Measurements from ENCODE around the gene FASTK.

FASTK gene

DNA sequence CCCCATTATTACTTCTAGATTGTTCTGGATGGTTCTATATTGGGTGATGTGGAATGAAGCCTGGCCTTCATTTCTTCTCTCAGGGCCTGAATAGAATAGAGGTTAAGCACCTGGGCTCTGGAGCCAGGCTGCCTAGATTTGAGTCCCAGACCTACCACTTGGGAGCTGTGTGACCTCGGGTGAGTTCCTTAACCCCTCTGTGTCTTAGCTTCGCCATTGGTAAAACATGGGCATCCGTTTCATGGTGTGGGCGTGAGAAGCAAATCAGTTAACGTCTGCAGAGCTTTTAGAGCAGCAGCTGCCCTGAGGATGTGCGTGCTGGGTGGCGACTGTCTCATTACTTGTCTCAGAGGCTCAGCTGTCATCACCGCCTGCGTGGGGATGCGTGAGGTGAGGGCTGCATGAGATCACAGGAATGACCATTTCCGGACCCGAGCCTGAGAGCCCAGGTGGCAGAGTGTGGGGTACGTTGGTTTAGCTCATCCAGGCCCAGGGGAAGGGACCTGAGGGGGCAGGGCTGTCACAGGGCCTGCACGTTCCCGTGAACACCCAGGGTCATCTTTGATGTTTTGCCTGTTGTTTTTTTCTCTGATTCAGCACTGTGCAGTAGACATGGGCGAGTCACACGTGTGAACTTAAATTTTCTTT lies 15.3 kb upstream of the FASTK start:
- no peak for DNase-seq (ENCODE audit: low read depth in 3 of 3)

DNA sequence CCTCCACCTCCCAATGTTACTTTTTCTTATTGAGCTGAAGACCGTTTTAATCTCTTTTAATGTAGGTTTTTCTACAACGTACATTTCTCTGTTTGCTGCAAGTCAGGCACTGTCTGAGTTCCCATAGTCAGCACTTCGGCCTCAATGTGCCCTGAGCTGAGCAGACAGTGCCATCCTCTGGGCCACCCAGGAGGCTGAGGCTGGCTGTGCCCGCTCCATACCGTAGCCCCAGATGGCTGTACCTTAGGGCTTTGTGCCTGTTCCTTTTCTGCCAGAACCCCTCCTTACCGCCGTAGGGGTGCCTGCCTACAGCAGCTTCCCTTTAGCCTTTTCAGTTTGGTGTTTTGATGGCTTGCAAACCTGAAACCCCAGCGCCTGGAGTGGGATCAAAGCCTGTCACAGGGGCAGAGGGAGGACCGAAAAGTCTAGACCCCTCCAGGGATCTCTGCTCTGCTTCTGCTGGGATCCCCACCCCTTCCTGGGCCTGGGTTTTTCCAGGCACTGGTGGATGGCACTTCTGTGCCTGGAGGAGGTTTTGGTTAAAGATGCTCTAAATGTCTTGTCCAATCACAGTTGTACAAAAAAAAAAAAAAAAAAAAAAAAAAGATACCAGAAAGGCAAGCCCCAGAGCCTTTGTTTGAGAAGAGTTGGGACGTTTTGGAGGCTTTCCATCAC lies 14.7 kb upstream of the FASTK start:
- DNase-seq (ENCODE audit: low read depth in 3 of 3): no peak

DNA sequence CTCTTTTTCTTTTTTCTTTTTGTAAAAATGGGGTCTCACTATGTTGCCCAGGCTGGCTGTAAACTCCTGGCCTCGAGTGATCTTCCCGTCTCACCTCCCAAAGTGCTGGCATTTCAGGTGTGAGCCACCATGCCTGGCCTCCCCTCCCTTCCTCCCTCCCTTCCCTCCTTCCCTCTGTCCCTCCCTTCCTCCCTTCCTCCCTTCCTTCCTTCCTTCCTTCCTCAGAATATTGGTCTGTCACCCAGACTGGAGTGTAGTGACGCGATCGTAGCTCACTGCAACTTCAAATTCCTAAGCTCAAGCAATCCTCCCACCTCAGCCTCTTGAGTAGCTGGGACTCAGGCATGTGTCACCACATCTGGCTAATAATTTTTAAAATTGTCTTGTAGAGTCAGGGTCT lies 14.1 kb upstream of the FASTK start:
- no peak for DNase-seq (ENCODE audit: low read depth in 3 of 3)

DNA sequence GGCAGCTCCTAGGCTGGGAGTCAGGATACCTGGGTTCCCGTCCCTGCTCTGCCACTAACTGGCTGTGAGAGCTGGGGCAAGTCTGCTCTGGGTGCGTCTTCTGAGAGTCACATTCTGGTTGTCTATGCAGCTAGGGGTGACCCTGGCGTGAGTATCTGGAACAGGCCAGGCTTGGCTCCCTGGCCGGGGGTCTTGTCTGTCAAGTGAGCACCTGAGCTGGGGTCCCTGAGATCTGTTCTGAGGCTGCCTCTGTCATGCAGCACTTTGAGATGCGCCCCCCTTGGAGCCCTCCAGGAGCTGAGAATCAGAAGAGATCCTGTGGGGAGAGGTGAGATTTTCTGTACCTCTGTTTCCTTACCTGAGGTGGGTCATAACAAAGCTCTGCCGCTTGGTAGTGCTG lies 13.1 kb upstream of the FASTK start:
- no peak for DNase-seq (ENCODE audit: low read depth in 3 of 3)

DNA sequence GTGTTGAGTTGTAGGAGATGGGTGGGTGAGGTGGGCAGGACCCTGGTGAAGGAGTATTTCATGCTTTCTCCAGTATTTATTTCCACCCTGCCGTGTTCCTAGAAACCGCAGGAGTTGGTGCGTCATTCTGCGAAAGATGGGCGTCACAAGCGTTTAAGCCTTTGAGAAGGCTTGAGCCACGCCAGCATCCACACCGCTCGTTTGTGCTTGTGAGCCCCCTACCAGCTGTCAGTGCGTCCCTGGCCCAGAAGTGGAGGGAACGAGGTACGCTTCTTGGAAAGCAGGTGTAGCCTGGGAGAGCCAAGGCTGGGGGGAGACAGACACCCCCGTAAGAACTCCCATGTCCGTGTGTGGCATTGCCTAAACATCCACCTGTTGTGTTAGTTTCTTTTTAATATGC lies 11.4 kb upstream of the FASTK start:
- no peak for DNase-seq (ENCODE audit: low read depth in 3 of 3)

DNA sequence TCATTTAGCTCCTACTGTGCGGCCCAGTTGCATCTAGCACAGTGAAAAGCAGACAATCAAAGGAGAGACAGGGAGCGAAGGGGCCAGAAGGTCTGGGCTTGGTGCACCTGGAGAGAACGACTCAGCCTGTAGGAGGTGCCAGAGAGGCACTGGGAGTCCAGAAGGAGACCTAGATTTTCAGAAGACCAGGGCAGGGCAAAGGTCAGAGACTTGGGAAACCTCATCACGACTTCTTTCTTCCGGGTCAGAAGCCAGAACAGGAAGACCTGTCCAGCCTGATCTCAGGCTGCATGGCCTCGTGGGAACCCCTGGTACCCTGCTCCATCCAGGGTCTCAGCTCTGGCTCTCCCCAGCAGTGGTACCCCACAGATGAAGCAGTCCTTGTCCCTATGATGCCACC lies 10.8 kb upstream of the FASTK start:
- no peak for DNase-seq (ENCODE audit: low read depth in 3 of 3)

DNA sequence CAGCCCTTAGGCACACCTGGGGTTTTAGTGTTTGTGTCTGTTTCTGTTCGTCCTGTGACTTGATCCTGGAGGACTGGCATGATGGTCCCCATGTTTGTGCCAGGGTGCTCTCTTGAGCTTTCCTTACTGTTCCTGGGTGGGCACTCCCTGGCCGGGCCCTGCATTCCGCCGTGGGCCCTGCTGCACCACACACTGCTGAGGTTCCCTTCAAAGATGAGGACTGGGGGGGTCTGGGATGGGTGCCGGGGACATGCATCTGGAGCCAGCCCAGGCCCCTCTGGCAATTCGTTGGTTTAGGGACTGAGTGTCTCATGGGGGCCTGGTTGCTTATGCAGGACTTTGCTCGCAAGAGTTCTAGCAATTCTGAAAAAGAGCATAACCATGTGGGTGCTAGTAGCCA lies 10.4 kb upstream of the FASTK start:
- DNase-seq (ENCODE audit: low read depth in 3 of 3): no peak

DNA sequence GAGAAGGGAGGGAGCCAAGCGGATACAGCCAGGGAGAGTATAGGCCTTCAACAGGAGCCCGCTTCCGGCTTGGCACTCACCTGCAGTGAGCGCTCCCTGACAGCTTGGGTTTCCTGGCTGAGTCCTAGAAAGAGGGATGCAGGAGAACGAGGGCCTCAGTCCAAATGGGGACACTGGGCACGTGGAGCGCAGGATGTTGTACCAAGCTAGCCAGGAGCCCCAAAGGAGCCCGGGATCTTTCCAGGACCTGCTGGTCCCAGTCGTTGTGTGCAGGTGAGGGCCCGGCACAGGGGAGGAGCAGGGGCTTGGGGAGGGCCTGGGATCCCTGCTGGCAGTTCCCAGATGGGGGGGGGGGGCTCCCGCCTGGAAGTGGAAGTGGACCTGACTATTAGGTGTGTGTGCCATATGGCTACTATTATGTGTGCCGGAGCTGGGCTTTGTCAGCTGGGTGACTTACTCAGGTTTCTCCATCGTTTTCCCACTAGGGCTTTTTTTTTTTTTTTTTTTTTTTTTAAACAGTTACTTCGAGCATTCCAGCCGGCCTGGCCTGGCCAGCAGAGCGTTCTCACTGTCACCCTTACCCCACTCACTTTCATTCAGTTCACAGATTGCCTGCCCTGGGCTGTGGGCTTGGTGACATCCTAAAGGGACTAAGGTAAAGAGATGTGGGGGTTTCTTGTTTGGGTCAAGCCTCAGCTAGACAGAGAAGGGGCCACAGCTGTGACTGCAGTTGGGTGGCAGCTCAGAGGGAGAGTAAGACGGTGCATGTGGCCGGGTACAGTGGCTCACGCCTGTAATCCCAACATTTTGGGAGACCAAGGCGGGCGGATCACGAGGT lies 9.5 kb upstream of the FASTK start:
- DNase-seq (ENCODE audit: low read depth in 3 of 3): no peak

DNA sequence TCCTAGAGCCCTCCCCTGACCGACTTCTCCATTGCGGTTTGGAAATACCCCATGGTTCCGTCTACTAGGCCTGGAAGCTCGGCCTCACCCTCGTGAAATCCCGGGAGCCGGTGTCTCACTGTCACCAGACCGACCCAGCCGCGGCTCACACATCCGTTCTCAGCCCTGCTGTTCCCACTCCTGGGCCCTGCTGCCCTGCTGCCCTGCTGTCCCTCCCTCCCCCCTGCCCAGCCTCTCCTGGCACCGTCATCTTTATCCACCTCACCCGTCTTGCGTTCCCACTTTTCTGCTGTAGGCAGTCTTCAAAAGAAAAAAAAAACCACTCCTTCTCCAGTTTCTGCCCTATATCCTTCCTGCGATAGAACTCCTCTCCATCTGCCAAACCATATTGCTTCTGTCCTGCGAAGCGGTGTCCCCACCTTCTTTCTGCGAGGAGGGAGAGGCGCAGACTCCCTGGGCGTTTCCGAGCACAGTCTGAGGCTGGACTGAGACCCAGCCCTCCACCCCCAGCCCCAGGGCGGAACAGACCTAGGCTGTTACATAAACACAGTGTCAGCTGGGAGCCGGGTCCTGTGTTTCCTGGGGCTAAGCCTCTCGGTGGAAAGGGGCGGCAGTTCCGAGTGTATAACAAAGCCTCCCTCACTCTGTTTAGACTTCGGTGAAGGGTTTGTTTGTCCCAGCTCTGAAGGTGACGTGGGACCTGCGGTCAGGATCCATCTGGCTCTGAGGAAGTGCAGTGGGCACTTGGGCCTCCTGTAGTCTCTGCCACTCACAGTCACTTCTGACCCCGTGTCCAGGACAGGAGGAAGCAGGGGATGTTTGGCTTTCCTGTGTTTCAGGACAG lies 8.5 kb upstream of the FASTK start:
- DNase-seq (ENCODE audit: low read depth in 3 of 3): no peak

DNA sequence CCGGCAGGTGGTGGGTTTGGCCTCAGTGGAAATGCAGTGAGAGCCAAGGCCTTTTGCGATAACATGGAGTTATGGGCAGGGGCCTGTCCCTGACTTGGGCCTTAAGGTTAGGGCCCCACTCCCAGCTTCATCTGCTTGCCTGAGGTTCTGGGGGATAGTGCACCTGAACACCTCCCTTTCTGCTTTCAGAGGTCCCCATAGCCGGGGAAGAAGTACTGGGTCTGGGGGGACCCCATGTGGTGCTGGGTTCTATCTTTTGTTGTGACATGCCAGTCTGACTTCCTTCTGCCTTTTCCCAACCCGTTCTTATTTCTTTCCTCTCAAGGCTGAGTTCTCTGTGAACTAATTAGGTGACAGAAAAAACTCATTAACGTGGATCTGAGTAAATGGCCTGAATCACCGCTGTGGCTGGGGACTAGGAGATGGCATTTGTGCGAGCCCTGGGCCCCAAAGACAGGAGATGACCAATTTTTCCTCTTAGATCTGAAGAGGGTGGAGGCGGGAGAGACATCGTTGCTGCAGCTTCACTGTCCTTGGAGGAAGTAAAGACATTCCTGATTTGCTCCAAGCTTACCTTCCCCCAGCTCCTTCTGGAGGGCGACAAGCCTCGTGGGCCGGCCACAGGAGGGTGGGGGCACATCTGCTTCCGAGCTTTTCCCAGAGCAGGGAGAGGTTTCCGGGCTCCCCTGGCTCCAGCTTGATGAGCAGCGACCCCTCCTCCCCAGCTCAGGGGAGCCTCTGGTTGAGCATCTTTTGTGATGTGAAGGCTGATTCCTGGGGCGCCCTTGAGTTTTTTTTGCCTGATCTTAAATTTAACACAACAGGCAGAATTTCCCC lies 7.6 kb upstream of the FASTK start:
- no peak for DNase-seq (ENCODE audit: low read depth in 3 of 3)

DNA sequence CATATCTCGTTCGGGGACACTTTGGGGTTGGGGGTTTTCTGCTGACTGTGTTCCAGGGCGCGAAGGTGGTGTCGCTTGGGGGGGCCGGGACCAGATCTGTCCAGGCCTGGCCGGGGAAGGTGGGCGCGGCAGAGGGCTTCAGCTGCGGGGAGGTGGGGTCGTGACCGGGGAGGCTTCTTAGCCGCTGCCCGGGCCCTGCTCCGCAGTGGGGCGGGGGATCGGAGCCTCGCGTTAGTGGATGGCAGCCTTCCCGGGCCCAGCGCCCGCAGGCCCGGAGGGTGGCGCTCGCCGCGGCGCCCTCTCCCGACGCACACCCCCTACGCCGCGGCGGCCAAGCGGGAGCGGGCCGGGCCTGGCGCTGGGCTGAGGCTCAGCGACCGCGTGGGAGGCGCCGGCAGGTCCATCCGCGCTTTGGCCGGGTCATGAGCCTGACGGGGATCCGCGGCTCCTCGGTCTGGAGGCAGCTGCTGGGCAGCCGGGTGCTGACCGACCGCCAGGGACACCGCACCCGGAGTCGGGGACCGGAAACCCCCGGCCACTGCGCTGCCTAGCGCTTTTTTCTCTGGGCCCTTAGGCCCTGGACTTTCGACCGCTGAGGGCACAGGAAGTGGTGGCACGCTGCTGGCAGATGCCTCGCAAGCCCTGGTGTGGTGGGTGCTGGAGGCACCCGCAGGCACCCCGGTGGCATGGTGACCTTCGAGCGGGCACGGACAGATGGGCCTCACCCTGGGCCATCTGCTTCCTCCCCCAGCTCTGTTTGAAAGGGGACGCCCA lies 6.8 kb upstream of the FASTK start:
- no peak for DNase-seq (ENCODE audit: low read depth in 3 of 3)

DNA sequence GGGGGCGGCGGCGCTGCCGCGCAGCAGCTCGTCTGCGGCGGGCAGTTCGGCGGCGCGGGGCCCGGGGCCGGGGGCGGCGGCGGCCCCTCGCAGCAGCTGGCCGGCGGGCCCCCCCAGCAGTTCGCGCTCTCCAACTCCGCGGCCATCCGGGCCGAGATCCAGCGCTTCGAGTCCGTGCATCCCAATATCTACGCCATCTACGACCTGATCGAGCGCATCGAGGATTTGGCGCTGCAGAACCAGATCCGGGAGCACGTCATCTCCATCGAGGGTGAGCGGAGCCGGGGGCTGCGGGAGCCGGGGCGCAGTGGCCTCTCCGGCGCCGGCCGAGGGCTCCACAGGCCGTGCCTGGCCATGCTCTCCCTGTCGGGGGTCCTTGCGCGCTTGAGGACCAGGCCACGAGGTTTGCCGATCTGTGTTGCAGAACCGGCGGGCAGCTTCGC lies 6.2 kb upstream of the FASTK start:
- no peak for DNase-seq (ENCODE audit: low read depth in 3 of 3)

DNA sequence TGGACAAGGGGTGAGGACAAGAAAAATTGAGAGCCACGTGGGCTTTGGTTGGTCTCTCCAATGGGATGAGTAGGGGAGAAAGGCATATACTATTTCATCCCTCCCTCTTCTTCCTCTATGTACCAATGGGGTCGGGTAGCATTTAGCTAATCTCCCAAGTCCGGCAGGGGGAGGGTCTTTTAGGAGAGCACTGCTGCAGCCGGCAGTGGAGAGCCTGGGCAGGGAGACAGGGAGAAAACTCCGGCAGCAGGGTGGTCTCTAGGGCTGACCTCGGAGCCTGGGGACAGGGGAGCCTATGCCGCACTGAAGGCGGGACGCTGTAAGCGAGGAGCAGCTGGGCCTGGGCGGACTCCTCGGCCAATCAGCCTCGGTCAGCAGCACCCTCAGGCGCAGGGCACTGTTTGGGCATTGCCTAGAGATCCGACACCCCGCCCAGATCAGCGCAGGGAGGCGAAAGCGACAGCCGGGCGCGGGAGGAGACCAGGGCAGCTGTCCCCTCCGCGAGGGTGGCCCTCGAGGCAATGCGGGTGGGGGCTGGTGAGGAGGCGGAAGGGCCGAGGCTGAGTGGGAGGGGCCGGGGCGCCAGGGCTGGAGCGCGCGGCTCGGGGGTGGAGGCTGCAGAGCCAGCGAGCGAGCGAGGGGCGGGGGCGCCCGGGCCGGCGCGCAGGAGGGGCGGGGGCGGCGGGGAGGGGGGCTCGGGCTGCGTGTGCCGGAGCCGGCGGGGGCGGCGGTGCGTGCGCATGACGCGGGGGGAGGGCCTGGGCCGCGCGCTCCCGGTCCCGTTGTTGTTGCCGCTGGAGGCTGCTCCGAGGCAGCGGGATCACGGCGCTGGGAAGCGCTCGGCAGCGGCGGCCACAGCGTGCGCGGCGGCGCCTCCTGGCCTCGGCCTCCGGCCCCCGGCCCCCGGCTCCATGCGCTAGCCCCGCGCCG lies 5.3 kb upstream of the FASTK start, which contains the start of gene AGAP3:
Gene AGAP3, plus strand, starts transcription at position 785 of the 930 bp plus-strand sequence. CDS start 267 bp downstream, outside the sequence.
- DNase-seq (ENCODE audit: low read depth in 3 of 3): peak; percentile 32 to 50 (median 49)

DNA sequence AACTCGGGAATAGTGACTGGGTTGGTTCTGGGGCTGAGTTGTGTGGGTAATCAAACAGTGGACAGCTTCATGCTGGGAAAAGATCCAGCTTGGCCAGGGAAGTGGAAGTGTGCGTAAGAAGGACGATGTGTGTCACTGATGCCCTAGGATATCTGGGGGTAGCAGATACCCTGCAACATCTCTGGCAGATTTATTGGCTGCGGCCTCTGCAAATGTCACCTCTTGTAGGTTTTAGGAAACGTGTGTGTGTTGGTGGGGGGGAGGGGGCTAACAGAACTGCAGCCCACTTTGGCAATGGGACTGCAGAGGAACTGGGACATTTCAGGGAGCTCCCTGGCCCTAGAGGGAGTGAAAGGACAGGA lies 4.7 kb upstream of the FASTK start:
- no peak for DNase-seq (ENCODE audit: low read depth in 3 of 3)

DNA sequence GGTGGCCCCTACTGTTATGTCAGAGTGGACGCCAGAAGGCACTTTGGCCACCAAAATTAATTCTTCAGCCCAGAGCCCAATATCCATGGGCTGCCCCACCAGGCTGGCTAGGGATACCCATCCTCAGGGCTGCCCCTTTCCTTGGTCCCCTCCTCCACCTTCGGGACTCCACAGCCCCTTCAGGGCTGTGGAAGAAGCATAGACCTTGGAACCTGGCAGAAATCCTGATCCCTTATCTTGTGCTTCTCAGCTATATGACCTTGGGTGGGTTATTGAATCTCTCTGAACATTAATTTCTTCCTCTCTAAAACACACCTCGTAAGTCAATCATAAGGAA lies 3.2 kb upstream of the FASTK start:
- DNase-seq (ENCODE audit: low read depth in 3 of 3): no peak

DNA sequence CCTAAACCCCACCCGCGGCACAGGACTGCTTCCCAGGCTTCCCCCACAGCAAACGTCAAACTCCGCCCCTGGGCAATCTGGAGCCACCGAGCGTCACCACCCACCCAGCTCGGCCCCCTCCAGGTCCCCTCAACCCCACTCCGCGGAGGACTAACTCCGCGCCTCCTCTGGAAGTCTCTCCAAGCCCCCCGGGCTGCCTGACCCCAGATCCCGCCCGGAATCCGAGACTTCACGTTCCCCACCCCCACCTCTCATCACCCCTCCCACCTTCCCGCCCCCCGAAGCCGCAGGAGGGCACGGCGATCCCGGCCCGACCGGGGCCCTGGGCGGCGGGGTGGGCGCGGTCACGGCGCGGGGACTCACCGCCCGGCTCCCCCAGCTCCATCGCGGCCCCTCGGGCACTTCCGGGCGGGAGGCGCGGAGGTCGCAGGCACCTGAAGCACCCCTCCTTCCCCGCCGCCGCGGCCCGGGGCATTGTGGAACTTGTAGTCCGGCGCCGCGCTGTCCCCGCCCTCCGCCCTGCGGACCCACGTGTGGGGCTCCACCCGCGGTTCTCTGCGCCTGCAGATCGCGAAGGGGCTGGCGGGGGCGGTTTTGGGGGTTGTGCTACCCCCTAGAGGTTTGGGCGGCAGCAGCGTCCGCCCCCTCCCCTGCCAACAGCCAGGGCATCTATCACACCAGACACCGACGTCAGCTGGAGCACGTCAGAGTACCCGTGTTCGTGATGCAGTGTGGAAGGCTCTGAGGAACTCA lies 2.6 kb upstream of the FASTK start, which contains the start of gene TMUB1:
Gene TMUB1, minus strand, starts transcription at position 423 of the 753 bp plus-strand sequence. CDS start 930 bp downstream, outside the sequence.
- peak; percentile 76 to 82 (median 78) for DNase-seq (ENCODE audit: low read depth in 3 of 3)

DNA sequence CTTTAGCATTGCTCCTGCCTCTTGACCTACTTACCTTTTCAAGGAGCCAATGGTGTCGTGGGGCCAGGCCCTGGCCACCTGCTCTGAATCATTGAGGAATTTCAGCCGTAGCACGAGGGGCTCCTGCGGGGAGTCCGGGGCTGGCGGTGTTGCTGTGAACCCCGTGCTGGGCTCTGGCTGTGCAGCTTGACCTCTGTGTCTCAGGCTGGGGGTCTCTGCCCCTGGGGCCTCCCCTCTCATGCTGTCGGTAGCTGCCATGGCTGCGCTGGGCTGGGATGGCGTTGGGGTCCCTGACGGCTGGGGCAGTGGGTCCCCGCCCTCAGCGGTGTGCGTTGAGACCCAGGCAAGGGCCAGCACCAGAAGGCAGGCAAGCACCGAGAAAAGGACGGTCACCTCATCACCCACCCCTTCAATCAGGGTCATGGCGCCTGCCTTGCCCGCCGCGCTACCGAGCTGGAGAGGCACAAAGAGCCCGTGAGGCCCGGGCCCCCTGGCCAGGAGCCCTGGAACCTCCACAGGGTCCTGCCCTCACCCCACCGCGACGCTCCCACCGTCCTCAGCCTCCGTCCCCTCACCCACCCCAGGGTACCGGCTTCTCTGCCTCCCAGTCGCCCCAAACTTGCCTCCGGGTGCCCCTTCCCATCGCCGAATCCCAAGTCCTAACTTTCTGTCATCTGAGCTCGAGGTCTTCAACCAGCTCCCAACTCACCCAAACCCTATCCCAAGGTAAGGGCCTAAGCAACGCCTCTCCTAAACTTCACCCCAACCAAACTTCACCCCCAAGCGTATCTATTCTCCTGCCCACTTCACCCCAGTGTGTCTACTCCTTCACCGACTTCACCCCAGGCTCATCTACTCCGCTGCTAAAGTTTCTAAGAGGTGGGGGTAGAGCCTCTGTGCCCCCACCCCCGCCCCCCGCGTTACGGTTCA lies 1.8 kb upstream of the FASTK start:
- DNase-seq (ENCODE audit: low read depth in 3 of 3): no peak

All from stimulated activated CD4-positive, alpha-beta T cell treated with anti-CD3 and anti-CD28 coated beads, TNF-alpha, amount 100 ng/mL, for 4 hours (primary cell).